ENCODE results near the gene SLC9A9. TPM values are rescaled to one million over a fixed set of nuclear protein-coding genes. Genes with fewer than 3 reads are reported as not detected.

The SLC9A9 gene
- total RNA-seq, 1 experiment from 2014 or later: not detected

DNA sequence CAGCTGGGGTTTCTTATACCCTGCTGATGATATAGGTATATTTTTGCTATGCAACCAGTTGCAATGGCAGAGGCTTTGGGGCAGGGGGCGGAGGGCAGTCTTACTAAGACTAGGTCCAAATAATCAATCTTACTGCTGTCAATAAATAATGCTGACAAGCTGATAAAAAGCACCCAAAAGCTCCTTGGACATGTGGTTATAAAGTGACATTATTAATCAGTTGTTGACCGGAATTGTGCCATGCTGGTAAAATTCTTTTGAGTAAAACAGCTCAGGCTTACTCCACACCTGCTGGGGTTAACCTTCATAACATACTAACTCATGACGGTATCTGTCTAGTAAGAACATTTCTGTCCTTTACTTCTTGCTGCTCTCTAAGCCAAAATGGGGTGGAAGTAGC is 626.8 kb downstream of the SLC9A9 start:
- intact Hi-C loops (cut with micrococcal nuclease; ENCODE audit: unreplicated experiment): no loop called here
- Mint-ChIP-seq H3K36me3 (ENCODE audit: insufficient read depth, unreplicated experiment) (no peaks in the 10 kb centered on the region), H3K4me1 (ENCODE audit: low read depth, unreplicated experiment) (no peaks in the 10 kb centered on the region), H3K27me3 (ENCODE audit: insufficient read depth, unreplicated experiment) (peaks cover 8% of the 10 kb centered on the region), H3K4me3 (ENCODE audit: unreplicated experiment) (no peak overlapping the region), H3K9me3 (ENCODE audit: unreplicated experiment) (no peaks in the 10 kb centered on the region), H3K27ac (ENCODE audit: unreplicated experiment) (no peak overlapping the region)
- ChIA-PET POLR2A (no interaction called here), CTCF (no interaction called here)
- Histone ChIP-seq H3K27me3 (replicated peaks; ENCODE audit: control insufficient read depth, insufficient read depth, low read length) (no peaks in the 10 kb centered on the region), H3K9me3 (no peaks in the 10 kb centered on the region), H3K4me1 (no peaks in the 10 kb centered on the region), H3K4me3 (ENCODE audit: low read depth, low read length) (no peak overlapping the region), H3K36me3 (ENCODE audit: control insufficient read depth, insufficient read depth, low read length) (no peaks in the 10 kb centered on the region)
- no peak for DNase-seq
- no TSS peak for BruUV-seq (replicated peaks)
- TF ChIP-seq, protein P1, sequence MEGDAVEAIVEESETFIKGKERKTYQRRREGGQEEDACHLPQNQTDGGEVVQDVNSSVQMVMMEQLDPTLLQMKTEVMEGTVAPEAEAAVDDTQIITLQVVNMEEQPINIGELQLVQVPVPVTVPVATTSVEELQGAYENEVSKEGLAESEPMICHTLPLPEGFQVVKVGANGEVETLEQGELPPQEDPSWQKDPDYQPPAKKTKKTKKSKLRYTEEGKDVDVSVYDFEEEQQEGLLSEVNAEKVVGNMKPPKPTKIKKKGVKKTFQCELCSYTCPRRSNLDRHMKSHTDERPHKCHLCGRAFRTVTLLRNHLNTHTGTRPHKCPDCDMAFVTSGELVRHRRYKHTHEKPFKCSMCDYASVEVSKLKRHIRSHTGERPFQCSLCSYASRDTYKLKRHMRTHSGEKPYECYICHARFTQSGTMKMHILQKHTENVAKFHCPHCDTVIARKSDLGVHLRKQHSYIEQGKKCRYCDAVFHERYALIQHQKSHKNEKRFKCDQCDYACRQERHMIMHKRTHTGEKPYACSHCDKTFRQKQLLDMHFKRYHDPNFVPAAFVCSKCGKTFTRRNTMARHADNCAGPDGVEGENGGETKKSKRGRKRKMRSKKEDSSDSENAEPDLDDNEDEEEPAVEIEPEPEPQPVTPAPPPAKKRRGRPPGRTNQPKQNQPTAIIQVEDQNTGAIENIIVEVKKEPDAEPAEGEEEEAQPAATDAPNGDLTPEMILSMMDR (IDR thresholded peaks at IDR 0.05; ENCODE audit: insufficient read depth in 1 of 2, low read depth in 1 of 2, low read length in 1 of 2, severe bottlenecking in 1 of 2, unreplicated experiment in 1 of 2): no peak

DNA sequence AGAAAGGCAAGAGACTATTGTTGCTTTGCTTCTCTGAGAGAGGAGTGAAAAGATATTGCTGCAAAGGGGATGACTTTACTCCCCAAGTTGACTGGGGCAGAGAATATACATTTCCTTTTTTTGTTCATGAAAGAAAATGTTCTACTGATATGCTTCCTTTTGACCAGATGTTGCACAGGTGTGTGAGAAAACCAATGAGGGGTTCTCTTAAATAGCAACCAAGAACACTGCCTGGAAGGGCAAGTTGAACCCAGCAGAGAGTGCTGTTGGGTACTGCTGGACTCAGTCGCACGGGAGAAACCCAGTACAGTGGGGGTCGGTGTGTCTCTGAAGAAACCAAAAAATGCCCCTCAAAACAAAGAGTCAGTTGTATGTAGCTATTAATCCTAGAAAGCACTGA is 627.5 kb downstream of the SLC9A9 start:
- Mint-ChIP-seq H3K9me3 (ENCODE audit: unreplicated experiment) (no peaks in the 10 kb centered on the region), H3K27me3 (ENCODE audit: insufficient read depth, unreplicated experiment) (peaks cover 8% of the 10 kb centered on the region), H3K4me1 (ENCODE audit: low read depth, unreplicated experiment) (no peaks in the 10 kb centered on the region), H3K36me3 (ENCODE audit: insufficient read depth, unreplicated experiment) (no peaks in the 10 kb centered on the region), H3K27ac (ENCODE audit: unreplicated experiment) (no peak overlapping the region), H3K4me3 (ENCODE audit: unreplicated experiment) (no peak overlapping the region)
- no peaks in the 10 kb centered on the region for H3K36me3 ChIP-seq (ENCODE audit: control insufficient read depth, insufficient read depth, low read length)
- no peaks in the 10 kb centered on the region for H3K9me3 ChIP-seq
- intact Hi-C loops (cut with micrococcal nuclease; ENCODE audit: unreplicated experiment): no loop called here
- no TSS peak for BruUV-seq (replicated peaks)
- H3K4me3 ChIP-seq (ENCODE audit: low read depth, low read length): no peak overlapping the region
- H3K27me3 ChIP-seq (replicated peaks; ENCODE audit: control insufficient read depth, insufficient read depth, low read length): no peaks in the 10 kb centered on the region
- CTCF ChIA-PET: no interaction called here
- TF ChIP-seq, protein P1 (IDR thresholded peaks at IDR 0.05; ENCODE audit: insufficient read depth in 1 of 2, low read depth in 1 of 2, low read length in 1 of 2, severe bottlenecking in 1 of 2, unreplicated experiment in 1 of 2): no peak
- no peaks in the 10 kb centered on the region for H3K4me1 ChIP-seq
- DNase-seq: no peak
- POLR2A ChIA-PET: no interaction called here

DNA sequence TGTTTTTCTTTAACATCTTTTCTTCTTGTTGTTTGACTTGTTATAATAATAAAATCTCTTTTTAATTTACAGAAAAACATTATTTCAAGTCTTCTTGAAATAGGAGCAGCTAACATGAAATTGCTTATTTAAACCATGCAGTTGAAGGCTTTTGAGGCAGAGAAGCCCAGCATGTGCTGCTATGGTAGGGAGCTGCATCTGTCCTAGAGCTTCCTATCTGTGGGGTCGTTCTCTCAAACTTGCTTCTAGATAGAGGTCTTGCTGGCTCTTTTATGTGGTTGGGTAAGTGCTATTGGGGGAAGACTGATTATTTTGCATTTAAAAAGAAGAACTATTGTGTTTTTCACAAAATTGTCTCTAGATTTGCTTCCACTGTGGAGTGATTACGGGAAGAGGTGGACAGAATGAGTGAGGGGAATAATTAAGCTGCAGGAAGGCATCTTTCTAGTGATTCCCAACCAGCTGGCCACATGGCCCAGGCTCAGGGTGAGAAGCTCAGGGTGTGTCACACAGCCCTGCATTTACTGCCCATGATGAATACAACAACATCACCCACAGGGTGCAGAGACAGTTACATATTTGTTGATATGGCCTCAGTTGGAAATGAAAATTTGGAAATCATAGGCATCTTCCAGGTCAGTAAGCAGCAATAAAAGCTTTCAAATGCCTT is 630.0 kb downstream of the SLC9A9 start:
- TF ChIP-seq, protein P1 (IDR thresholded peaks at IDR 0.05; ENCODE audit: insufficient read depth in 1 of 2, low read depth in 1 of 2, low read length in 1 of 2, severe bottlenecking in 1 of 2, unreplicated experiment in 1 of 2): no peak
- no peaks in the 10 kb centered on the region for H3K4me1 Mint-ChIP-seq (ENCODE audit: low read depth, unreplicated experiment)
- H3K27me3 Mint-ChIP-seq (ENCODE audit: insufficient read depth, unreplicated experiment): peaks cover 7% of the 10 kb centered on the region
- Histone ChIP-seq H3K4me1 (no peaks in the 10 kb centered on the region), H3K4me3 (ENCODE audit: low read depth, low read length) (no peak overlapping the region), H3K9me3 (no peaks in the 10 kb centered on the region), H3K27me3 (replicated peaks; ENCODE audit: control insufficient read depth, insufficient read depth, low read length) (no peaks in the 10 kb centered on the region), H3K36me3 (ENCODE audit: control insufficient read depth, insufficient read depth, low read length) (no peaks in the 10 kb centered on the region)
- H3K36me3 Mint-ChIP-seq (ENCODE audit: insufficient read depth, unreplicated experiment): no peaks in the 10 kb centered on the region
- H3K27ac Mint-ChIP-seq (ENCODE audit: unreplicated experiment): no peak overlapping the region
- no peak overlapping the region for H3K4me3 Mint-ChIP-seq (ENCODE audit: unreplicated experiment)
- ChIA-PET POLR2A (no interaction called here), CTCF (no interaction called here)
- no peaks in the 10 kb centered on the region for H3K9me3 Mint-ChIP-seq (ENCODE audit: unreplicated experiment)
- BruUV-seq (replicated peaks): no TSS peak
- DNase-seq: no peak
- intact Hi-C loops (cut with micrococcal nuclease; ENCODE audit: unreplicated experiment): no loop called here
